Progenitor cell of endocrine pancreas (in vitro differentiated cells): ENCODE results near the gene USO1. TPM values are rescaled to one million over a fixed set of nuclear protein-coding genes. Genes with fewer than 3 reads are reported as not detected.
"Not testable (repeated sequence)": the region's sequence is repeated elsewhere in the genome, so short reads cannot be mapped to it uniquely, and the experiment has no call there.

Experiments used
- DNase-seq: peaks from one replicate; pipeline ENCODE4 v3.0.0; 2021; ENCODE audit warnings: low spot score; ENCODE audit not compliant: unreplicated experiment
- H3K27ac Mint-ChIP-seq: 2 replicates; pipeline ENCODE4 v1.8.0; 2021; ENCODE audit warnings: mild to moderate bottlenecking, moderate library complexity, mixed read lengths
- H3K27me3 Mint-ChIP-seq: 2 replicates; pipeline ENCODE4 v1.8.0; 2021; ENCODE audit warnings: mixed read lengths
- H3K36me3 Mint-ChIP-seq: 2 replicates; pipeline ENCODE4 v1.8.0; 2022; ENCODE audit warnings: mixed read lengths; ENCODE audit not compliant: insufficient read depth
- H3K4me1 Mint-ChIP-seq: 2 replicates; pipeline ENCODE4 v1.8.0; 2021; ENCODE audit warnings: low read depth, mixed read lengths
- H3K4me3 Mint-ChIP-seq: 2 replicates; pipeline ENCODE4 v1.8.0; 2021; ENCODE audit warnings: low read depth, mild to moderate bottlenecking, moderate library complexity, mixed read lengths
- H3K9me3 Mint-ChIP-seq: 2 replicates; pipeline ENCODE4 v1.8.0; 2021; ENCODE audit warnings: low read depth, mixed read lengths
- total RNA-seq: library from RNA; stranded (reverse); gene quantifications from 2 replicates; pipeline ENCODE4 v1.2.1, GENCODE V29; 2021
- TF ChIP-seq, protein P1 (sequence below): fragments of 200-600 bp; sonication (generic); IDR thresholded peaks from one replicate; pipeline ENCODE4 v1.5.0; 2021; ENCODE audit warnings: antibody characterized with exemption, mild to moderate bottlenecking; ENCODE audit not compliant: unreplicated experiment

The USO1 gene
- total RNA-seq, 1 donor from 2014 or later, result 54.9 TPM

DNA sequence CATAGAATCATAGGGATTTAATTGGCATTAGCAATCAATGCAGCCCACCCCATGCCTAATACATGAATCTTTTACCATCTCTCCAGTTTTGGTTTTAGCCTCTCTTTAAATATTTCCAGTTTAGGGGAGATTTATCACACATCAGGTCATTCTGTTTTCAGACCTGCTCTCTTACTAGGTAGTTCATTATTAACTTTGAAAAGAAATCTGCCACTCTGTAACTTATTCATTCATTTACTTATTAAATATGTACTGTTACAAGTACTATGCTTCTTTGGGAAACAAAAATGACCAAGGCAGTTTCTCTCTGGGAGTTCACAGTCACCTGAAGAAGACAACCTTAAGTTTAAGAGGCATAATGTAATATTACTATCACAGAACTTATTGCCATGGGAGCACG lies 62.1 kb downstream of the USO1 start:
- Mint-ChIP-seq H3K4me1 (peaks cover 5% of the 10 kb centered on the region), H3K4me3 (no peak overlapping the region), H3K36me3 (peaks cover 15% of the 10 kb centered on the region), H3K27ac (no peak overlapping the region), H3K27me3 (no peaks in the 10 kb centered on the region), H3K9me3 (no peaks in the 10 kb centered on the region)
- no peak for DNase-seq
- TF ChIP-seq, protein P1, sequence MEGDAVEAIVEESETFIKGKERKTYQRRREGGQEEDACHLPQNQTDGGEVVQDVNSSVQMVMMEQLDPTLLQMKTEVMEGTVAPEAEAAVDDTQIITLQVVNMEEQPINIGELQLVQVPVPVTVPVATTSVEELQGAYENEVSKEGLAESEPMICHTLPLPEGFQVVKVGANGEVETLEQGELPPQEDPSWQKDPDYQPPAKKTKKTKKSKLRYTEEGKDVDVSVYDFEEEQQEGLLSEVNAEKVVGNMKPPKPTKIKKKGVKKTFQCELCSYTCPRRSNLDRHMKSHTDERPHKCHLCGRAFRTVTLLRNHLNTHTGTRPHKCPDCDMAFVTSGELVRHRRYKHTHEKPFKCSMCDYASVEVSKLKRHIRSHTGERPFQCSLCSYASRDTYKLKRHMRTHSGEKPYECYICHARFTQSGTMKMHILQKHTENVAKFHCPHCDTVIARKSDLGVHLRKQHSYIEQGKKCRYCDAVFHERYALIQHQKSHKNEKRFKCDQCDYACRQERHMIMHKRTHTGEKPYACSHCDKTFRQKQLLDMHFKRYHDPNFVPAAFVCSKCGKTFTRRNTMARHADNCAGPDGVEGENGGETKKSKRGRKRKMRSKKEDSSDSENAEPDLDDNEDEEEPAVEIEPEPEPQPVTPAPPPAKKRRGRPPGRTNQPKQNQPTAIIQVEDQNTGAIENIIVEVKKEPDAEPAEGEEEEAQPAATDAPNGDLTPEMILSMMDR, result no peak

DNA sequence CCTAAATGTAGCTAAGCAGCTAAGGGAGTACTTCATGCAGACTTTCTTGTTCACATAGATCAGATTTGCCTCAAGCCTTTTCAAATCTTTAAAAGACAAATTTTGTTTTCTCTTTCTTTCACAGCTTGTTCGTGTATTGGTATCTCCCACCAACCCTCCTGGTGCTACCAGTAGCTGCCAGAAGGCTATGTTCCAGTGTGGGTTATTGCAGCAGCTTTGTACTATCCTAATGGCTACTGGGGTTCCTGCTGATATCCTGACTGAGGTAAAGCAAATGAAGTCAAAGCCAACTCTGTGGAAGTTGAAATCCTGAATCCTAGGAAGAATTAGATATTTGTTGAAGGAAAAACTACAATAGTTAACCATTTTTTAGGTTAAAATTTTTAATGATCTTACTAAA lies 62.6 kb downstream of the USO1 start:
- H3K27ac Mint-ChIP-seq, result peak overlapping the region; percentile 56
- peaks cover 12% of the 10 kb centered on the region for H3K36me3 Mint-ChIP-seq
- H3K9me3 Mint-ChIP-seq, result no peaks in the 10 kb centered on the region
- no peak overlapping the region for H3K4me3 Mint-ChIP-seq
- no peaks in the 10 kb centered on the region for H3K27me3 Mint-ChIP-seq
- no peak for DNase-seq
- TF ChIP-seq, protein P1, result no peak
- H3K4me1 Mint-ChIP-seq, result peaks cover 3% of the 10 kb centered on the region

DNA sequence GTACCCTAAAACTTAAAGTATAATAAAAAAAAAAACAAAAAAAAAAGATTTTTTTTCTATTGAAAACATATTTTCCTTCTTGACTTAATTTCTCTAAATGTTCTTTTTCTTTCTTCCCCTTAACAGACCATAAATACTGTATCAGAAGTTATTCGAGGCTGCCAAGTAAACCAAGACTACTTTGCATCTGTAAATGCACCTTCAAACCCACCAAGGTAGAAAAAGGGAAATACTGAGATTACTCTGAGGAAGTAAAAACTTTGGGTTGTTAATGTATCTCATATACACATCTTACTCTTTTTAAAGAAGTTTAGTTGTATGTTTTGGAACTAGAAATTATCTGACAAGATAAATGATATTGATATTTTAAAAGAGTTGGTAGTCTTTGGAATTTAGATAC lies 65.6 kb downstream of the USO1 start:
- TF ChIP-seq, protein P1, result no peak
- Mint-ChIP-seq H3K4me3 (no peak overlapping the region), H3K9me3 (no peaks in the 10 kb centered on the region), H3K27me3 (no peaks in the 10 kb centered on the region), H3K36me3 (peaks cover 15% of the 10 kb centered on the region), H3K4me1 (peaks cover 3% of the 10 kb centered on the region), H3K27ac (no peak overlapping the region)
- DNase-seq, result no peak

DNA sequence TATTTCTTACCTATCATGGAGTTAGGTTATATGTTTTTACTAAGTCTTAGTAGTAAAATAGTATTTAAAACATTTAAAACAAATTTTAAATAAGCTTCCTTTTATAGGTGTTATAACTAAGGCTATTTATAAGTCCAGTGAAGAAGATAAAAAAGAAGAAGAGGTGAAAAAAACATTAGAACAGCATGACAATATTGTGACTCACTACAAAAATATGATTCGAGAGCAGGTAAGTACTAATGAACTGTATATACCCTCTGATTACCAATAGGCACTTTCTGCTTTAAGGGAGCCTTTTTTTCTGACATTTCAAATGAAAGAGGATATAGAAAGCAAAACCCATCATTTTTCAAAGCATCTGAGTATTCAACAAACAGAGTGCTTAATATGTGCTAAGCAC lies 76.6 kb downstream of the USO1 start:
- Mint-ChIP-seq H3K36me3 (peaks cover 16% of the 10 kb centered on the region), H3K9me3 (no peaks in the 10 kb centered on the region), H3K27me3 (no peaks in the 10 kb centered on the region), H3K27ac (no peak overlapping the region), H3K4me1 (no peaks in the 10 kb centered on the region), H3K4me3 (no peak overlapping the region)
- TF ChIP-seq, protein P1, result no peak
- no peak for DNase-seq

DNA sequence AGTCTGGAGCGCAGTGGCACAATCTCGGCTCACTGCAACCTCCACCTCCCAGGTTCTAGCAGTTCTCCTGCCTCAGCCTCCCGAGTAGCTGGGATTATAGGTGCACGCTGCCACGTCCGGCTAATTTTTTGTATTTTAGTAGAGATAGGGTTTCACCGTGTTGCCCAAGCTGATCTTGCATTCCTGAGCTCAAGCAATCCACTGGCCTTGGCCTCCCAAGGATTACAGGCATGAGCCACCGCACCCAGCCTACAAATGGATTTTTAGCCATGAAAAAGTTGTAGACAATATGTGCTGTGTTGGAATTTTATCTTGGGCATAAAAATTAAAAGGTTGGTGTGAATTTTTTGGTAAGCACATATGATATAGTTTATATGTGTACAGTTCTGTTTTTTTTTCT lies 81.7 kb downstream of the USO1 start:
- H3K36me3 Mint-ChIP-seq, result peaks cover 16% of the 10 kb centered on the region

DNA sequence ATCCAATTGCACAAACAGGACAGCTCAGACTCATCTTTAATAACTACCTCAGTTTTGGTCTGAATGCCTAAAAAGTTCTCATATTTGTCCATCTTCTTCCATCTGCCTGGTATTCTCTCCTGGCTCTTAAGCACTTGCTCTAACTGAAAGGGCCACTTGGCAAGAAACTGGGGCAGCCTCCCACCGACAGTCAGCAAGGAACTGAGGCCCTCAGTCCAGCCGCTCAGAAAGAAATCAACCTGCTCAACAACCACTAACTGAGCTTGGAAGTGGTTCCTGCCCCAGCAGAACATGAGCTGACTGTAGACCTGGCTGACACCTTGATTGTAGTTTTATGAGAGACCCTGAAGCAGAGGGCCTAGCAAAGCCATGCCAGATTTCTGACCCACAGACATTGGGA lies 93.5 kb downstream of the USO1 start:
- H3K27me3 Mint-ChIP-seq, result no peaks in the 10 kb centered on the region
- H3K4me1 Mint-ChIP-seq, result peaks cover 6% of the 10 kb centered on the region
- no peaks in the 10 kb centered on the region for H3K9me3 Mint-ChIP-seq
- no peak overlapping the region for H3K4me3 Mint-ChIP-seq
- no peak overlapping the region for H3K27ac Mint-ChIP-seq
- peaks cover 13% of the 10 kb centered on the region for H3K36me3 Mint-ChIP-seq
- TF ChIP-seq, protein P1, result no peak
- DNase-seq, result no peak

More for the DNA sequence above, 81.7 kb downstream of the USO1 start:
- not testable (repeated sequence) for H3K4me1 Mint-ChIP-seq, H3K27me3 Mint-ChIP-seq, H3K4me3 Mint-ChIP-seq, H3K27ac Mint-ChIP-seq, H3K9me3 Mint-ChIP-seq, DNase-seq
